Body of pancreas (tissue), 4 donors: Measurements from ENCODE around the gene ERBB2.
A peak's percentile ranks its signal among the peaks of the same experiment; 100 is the strongest.

Source experiments
- CTCF ChIP-seq, 7 experiments: fragments of 450-650 bp in 4 of 7; fragments of 200-600 bp in 3 of 7; sonication (generic) in 3 of 7; IDR thresholded peaks; one replicate each; pipeline ENCODE4 v1.5.1; 2016 to 2019; ENCODE audit warnings: antibody characterized with exemption in 7 of 7
- POLR2A ChIP-seq, 3 donors: fragments of 450-650 bp; IDR thresholded peaks; one replicate each; pipeline ENCODE4 v1.6.1; 2016; ENCODE audit warnings: antibody characterized with exemption in 3 of 3, mild to moderate bottlenecking in 2 of 3

GRCh38 chr17:39753514-39754160 lies 53.8 kb downstream of the ERBB2 start:
- TF ChIP-seq CTCF (IDR thresholded peaks at IDR 0.05) (no peak), POLR2A (IDR thresholded peaks at IDR 0.05) (peak in 2 of 3 donors; percentile 8)
